Stimulated activated memory B cell treated with anti-CD40 and anti-IgM and Interleukin-4, amounts not matched to agents 10 μg/mL and 1 μg/mL and 100 μg/mL, for 72 hours (primary cell): ENCODE results near the gene ABCC4.
"Not testable (repeated sequence)": the region's sequence is repeated elsewhere in the genome, so short reads cannot be mapped to it uniquely, and the experiment has no call there.

Source experiments
- ATAC-seq: fragments of 150-1000 bp; cut with Tn5 transposase; 2 replicates; pipeline ENCODE4 v1.10.0; 2021
- H3K27ac Mint-ChIP-seq: one replicate; pipeline ENCODE4 v1.8.0; 2022; ENCODE audit warnings: mild to moderate bottlenecking, mixed read lengths
- H3K27me3 Mint-ChIP-seq: one replicate; pipeline ENCODE4 v1.8.0; 2022; ENCODE audit warnings: mixed read lengths
- H3K36me3 Mint-ChIP-seq: one replicate; pipeline ENCODE4 v1.8.0; 2022; ENCODE audit warnings: mixed read lengths
- H3K4me1 Mint-ChIP-seq: one replicate; pipeline ENCODE4 v1.8.0; 2022; ENCODE audit warnings: mixed read lengths
- H3K4me3 Mint-ChIP-seq: one replicate; pipeline ENCODE4 v1.8.0; 2022; ENCODE audit warnings: mild to moderate bottlenecking, moderate library complexity, mixed read lengths
- H3K9me3 Mint-ChIP-seq: one replicate; pipeline ENCODE4 v1.8.0; 2022; ENCODE audit warnings: mixed read lengths

The ABCC4 gene

GRCh38 chr13:95191821-95192563, 109.3 kb downstream of the ABCC4 start:
- no peak overlapping the region for H3K4me3 Mint-ChIP-seq
- H3K27me3 Mint-ChIP-seq, result no peaks in the 10 kb centered on the region
- no peaks in the 10 kb centered on the region for H3K9me3 Mint-ChIP-seq
- peaks cover 19% of the 10 kb centered on the region for H3K36me3 Mint-ChIP-seq
- H3K4me1 Mint-ChIP-seq, result peaks cover 6% of the 10 kb centered on the region
- ATAC-seq, result peak; percentile 92
- H3K27ac Mint-ChIP-seq, result no peak overlapping the region

DNA sequence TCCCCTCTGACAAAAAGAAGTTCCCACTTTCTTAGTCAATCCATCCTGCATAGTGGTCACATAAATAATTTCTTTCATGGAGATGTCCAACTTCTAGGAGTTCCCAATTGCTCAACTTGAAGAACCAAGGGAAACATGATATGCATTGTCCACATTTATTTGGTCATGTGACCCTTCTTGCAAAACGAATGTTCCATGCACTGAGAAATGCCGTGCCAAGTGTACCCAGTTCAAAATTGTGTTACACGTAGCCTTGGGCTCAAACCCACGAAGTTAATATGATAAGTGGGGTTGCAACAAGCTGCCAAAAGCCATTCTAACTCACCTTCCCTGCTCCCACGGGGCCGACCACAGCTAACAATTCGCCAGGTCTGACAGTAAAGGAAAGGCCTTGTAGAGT, 113.1 kb downstream of the ABCC4 start:
- H3K9me3 Mint-ChIP-seq, result no peaks in the 10 kb centered on the region
- H3K27ac Mint-ChIP-seq, result no peak overlapping the region
- H3K27me3 Mint-ChIP-seq, result no peaks in the 10 kb centered on the region
- no peak overlapping the region for H3K4me3 Mint-ChIP-seq
- no peak for ATAC-seq
- peaks cover 6% of the 10 kb centered on the region for H3K4me1 Mint-ChIP-seq
- peaks cover 6% of the 10 kb centered on the region for H3K36me3 Mint-ChIP-seq

- Mint-ChIP-seq H3K9me3 (no peaks in the 10 kb centered on the region), H3K4me1 (no peaks in the 10 kb centered on the region), H3K27ac (no peak overlapping the region), H3K36me3 (peaks cover 12% of the 10 kb centered on the region), H3K27me3 (no peaks in the 10 kb centered on the region), H3K4me3 (no peak overlapping the region)
- ATAC-seq, result no peak
These were observed 115.4 kb downstream of the ABCC4 start for GRCh38 chr13:95185851-95186250.

DNA sequence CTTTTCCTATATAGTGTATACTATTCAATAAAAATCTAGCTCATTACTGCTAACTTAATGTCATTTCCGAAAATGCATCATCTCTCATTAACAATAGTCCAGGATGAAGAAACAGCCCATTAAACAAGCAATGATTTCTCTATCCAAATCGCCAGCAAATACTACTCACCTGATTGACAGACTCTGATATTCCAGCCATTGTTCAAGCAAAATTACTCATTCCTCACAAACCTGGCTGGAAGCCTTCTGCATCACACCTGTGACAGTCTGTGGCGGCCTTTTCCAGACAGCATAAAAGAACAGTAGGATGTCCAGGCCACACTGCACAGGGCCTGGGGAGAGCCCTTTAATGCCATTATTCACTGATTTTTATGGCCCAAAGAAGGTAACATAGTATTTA, 115.9 kb downstream of the ABCC4 start:
- H3K4me1 Mint-ChIP-seq, result no peaks in the 10 kb centered on the region
- no peak overlapping the region for H3K4me3 Mint-ChIP-seq
- no peaks in the 10 kb centered on the region for H3K9me3 Mint-ChIP-seq
- ATAC-seq, result no peak
- peaks cover 13% of the 10 kb centered on the region for H3K36me3 Mint-ChIP-seq
- H3K27me3 Mint-ChIP-seq, result no peaks in the 10 kb centered on the region
- no peak overlapping the region for H3K27ac Mint-ChIP-seq

GRCh38 chr13:95184317-95184716, 116.9 kb downstream of the ABCC4 start:
- Mint-ChIP-seq H3K4me3 (no peak overlapping the region), H3K36me3 (peaks cover 22% of the 10 kb centered on the region), H3K4me1 (no peaks in the 10 kb centered on the region), H3K9me3 (no peaks in the 10 kb centered on the region), H3K27ac (no peak overlapping the region), H3K27me3 (no peaks in the 10 kb centered on the region)
- ATAC-seq, result no peak

DNA sequence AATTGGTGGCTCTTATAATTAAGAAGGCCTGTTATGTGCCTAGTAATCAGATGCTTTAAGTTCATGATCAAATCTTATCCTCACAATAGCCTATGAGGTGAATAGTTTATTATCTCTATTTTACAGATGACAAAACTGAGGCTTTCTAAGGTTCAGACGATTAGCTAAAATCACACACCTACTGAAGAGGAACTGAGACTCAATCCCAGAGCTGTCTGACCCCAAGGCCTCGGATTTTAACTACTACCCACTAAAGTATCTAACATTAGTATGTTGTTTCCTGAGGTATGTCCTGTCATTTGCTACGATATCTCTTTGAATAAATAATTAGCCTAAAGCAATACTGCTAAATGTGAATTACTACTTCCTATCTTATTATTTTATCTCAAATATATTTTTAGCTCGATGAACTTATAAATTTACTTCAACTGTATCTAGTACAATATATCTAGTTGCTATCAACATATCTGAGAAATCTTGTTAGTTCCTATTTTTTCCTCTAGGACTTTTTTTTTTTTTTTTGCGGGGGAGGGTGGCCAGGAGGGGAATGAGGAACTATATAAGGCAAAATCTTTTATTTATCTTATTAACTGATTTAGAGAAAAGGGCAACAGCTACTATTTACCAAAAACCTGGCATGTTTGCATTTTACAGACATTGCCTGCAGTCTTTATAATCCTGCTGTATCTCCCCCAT, 118.5 kb downstream of the ABCC4 start:
- Mint-ChIP-seq H3K27ac (no peak overlapping the region), H3K36me3 (peaks cover 38% of the 10 kb centered on the region), H3K9me3 (no peaks in the 10 kb centered on the region), H3K4me3 (no peak overlapping the region), H3K27me3 (no peaks in the 10 kb centered on the region), H3K4me1 (no peaks in the 10 kb centered on the region)
- no peak for ATAC-seq

DNA sequence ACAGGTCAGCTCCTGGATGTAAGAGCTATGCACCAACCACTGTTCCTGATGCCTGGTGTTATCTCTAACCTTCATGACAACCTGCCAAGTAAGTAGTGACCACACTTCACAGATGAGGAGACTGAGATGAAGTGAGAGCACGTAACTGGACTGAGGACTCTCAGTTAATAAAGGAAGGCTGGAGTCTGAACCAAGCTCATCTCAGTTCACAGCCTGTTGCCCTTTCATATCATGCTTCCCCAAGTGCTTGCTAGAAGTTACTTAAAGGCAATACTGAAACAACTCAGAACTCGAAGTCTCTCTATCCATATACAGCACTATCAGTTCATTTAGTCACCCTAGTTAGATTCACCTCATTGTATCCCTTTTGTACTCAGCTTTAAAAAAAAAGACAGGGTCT, 119.7 kb downstream of the ABCC4 start:
- H3K27ac Mint-ChIP-seq, result no peak overlapping the region
- H3K4me3 Mint-ChIP-seq, result no peak overlapping the region
- no peaks in the 10 kb centered on the region for H3K9me3 Mint-ChIP-seq
- H3K27me3 Mint-ChIP-seq, result no peaks in the 10 kb centered on the region
- peaks cover 46% of the 10 kb centered on the region for H3K36me3 Mint-ChIP-seq
- no peaks in the 10 kb centered on the region for H3K4me1 Mint-ChIP-seq
- ATAC-seq, result no peak

DNA sequence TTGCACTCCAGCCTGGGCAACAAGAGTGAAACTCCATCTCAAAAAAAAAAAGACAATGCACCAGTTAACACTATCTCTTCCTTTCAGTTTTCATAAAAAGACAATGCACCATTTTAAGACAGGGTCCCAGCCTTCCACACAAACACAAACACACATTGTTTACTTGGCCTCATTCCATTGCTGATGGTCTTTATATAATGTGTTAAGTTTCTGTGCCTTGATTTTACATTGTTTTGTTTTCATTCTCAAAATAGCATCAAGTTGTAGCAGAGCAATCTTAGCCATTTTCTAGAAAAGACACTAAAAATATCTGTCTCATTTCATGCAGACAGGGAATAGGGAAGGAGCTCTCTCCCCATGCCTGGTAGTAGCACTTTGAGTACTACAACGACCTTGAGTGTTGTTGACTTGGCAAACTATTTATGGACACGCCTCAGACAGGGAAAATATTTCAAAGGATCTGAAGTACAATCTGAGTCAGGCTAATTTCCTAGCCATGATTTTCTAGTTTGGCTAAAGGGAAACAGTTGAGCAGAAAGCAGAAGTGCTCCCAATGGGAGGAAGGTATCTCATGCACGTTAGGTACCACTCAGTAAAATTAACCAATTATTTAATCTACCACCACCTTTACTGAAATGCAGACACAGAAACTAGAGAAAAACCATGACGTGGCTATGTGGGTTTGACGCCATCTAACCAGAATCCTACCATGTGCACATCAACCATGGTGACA, 120.6 kb downstream of the ABCC4 start:
- Mint-ChIP-seq H3K27ac (no peak overlapping the region), H3K4me3 (no peak overlapping the region), H3K4me1 (no peaks in the 10 kb centered on the region), H3K9me3 (no peaks in the 10 kb centered on the region), H3K36me3 (peaks cover 48% of the 10 kb centered on the region), H3K27me3 (no peaks in the 10 kb centered on the region)
- no peak for ATAC-seq

GRCh38 chr13:95176611-95177259, 124.5 kb downstream of the ABCC4 start:
- no peak for ATAC-seq
- H3K27ac Mint-ChIP-seq, result no peak overlapping the region
- H3K27me3 Mint-ChIP-seq, result no peaks in the 10 kb centered on the region
- H3K36me3 Mint-ChIP-seq, result peaks cover 84% of the 10 kb centered on the region
- H3K9me3 Mint-ChIP-seq, result no peaks in the 10 kb centered on the region
- H3K4me3 Mint-ChIP-seq, result no peak overlapping the region
- no peaks in the 10 kb centered on the region for H3K4me1 Mint-ChIP-seq

GRCh38 chr13:95174517-95174916, 126.7 kb downstream of the ABCC4 start:
- Mint-ChIP-seq H3K27ac (no peak overlapping the region), H3K4me1 (no peaks in the 10 kb centered on the region), H3K27me3 (no peaks in the 10 kb centered on the region), H3K36me3 (peaks cover 89% of the 10 kb centered on the region), H3K4me3 (no peak overlapping the region), H3K9me3 (no peaks in the 10 kb centered on the region)
- no peak for ATAC-seq

- no peak for ATAC-seq
- Mint-ChIP-seq H3K4me3 (no peak overlapping the region), H3K36me3 (peaks cover 66% of the 10 kb centered on the region), H3K9me3 (no peaks in the 10 kb centered on the region), H3K4me1 (no peaks in the 10 kb centered on the region), H3K27me3 (no peaks in the 10 kb centered on the region), H3K27ac (no peak overlapping the region)
These were observed 133.1 kb downstream of the ABCC4 start for GRCh38 chr13:95168191-95168590.

DNA sequence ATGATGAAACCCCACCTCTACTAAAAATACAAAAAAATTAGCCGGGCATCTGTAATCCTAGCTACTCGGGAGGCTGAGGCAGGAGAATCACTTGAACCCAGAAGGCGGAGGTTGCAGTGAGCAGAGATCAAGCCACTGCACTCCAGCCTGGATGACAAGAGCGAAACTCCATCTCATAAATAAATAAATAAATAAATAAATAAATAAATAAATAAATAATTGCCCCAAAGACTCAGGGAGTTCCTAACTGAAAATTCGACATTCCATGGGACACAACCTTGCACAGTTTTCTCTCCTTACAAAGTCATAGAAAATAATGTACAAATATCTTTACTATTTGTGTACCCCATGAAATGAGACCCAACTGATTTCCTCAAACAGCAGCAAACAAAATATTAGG, 134.2 kb downstream of the ABCC4 start:
- H3K4me1 Mint-ChIP-seq, H3K4me3 Mint-ChIP-seq, ATAC-seq, H3K27ac Mint-ChIP-seq, H3K9me3 Mint-ChIP-seq, H3K27me3 Mint-ChIP-seq: not testable (repeated sequence)
- peaks cover 55% of the 10 kb centered on the region for H3K36me3 Mint-ChIP-seq

GRCh38 chr13:95164830-95165229, 136.4 kb downstream of the ABCC4 start:
- Mint-ChIP-seq H3K27ac (no peak overlapping the region), H3K4me3 (no peak overlapping the region)

DNA sequence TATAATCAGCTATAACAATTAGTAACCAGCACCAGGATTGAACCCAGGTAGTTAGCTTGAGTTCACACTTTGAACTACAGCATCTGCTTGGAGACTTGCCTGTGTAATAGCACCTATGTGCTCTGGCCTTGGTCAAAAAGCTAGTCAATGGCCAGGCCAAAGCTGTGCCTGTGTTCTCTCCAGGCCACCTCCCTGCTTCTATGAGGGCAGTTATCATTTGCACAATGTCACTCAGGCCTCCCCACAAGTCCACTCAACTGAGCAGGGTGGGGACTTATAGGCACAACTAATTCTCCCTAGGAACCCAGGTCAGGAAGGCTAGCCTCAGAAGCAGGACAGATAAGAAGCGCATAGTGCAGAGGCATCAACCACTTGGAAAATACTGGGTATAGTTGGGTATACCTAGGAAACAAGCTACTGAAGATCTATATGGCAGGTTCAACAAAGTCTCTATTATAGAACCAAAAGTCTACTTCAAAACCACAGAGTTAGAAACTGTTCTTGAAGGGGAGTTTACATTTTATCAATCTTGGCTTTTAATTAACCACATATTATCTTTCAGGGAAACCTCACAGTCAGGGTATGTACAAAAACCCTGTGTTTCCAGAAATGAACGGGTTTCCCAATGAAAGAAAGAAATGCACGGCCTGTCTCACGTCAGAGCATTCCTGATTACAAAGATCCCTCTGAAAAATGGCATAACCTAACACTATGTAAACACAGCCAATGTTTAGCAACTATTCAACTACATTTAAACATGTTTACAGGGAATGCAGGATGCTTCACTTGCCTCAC, 140.9 kb downstream of the ABCC4 start:
- Mint-ChIP-seq H3K27me3 (no peaks in the 10 kb centered on the region), H3K36me3 (peaks cover 33% of the 10 kb centered on the region), H3K4me1 (no peaks in the 10 kb centered on the region), H3K4me3 (no peak overlapping the region), H3K27ac (no peak overlapping the region), H3K9me3 (no peaks in the 10 kb centered on the region)
- peak; percentile 27 for ATAC-seq

More at GRCh38 chr13:95164830-95165229, 136.4 kb downstream of the ABCC4 start:
- ATAC-seq, result no peak
- no peaks in the 10 kb centered on the region for H3K4me1 Mint-ChIP-seq
- H3K27me3 Mint-ChIP-seq, result no peaks in the 10 kb centered on the region
- no peaks in the 10 kb centered on the region for H3K9me3 Mint-ChIP-seq
- peaks cover 43% of the 10 kb centered on the region for H3K36me3 Mint-ChIP-seq

DNA sequence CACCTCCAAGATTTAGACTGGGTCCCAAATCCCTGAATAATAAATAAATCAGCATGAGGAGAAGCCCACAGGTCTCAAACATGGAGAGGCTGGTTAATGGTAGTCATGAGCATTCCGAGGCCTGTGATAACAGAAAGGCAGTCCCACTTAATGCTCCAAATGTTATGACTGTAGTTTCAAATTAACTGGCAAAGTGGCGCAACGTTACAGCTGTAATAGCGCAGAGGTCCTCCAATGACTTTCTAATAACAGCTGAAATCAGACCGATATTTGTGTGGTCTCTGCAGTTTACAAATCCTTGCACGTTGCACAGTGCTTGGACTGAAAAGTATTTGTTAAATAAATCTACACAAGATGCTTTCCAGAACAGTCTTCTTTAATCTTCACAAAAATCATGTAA, 141.8 kb downstream of the ABCC4 start:
- no peaks in the 10 kb centered on the region for H3K9me3 Mint-ChIP-seq
- no peak overlapping the region for H3K27ac Mint-ChIP-seq
- H3K4me3 Mint-ChIP-seq, result no peak overlapping the region
- no peaks in the 10 kb centered on the region for H3K4me1 Mint-ChIP-seq
- no peak for ATAC-seq
- peaks cover 34% of the 10 kb centered on the region for H3K36me3 Mint-ChIP-seq
- no peaks in the 10 kb centered on the region for H3K27me3 Mint-ChIP-seq
